ENCODE results near the gene NDUFB10.
"Not testable (repeated sequence)": the region's sequence is repeated elsewhere in the genome, so short reads cannot be mapped to it uniquely, and the experiment has no call there.

DNA sequence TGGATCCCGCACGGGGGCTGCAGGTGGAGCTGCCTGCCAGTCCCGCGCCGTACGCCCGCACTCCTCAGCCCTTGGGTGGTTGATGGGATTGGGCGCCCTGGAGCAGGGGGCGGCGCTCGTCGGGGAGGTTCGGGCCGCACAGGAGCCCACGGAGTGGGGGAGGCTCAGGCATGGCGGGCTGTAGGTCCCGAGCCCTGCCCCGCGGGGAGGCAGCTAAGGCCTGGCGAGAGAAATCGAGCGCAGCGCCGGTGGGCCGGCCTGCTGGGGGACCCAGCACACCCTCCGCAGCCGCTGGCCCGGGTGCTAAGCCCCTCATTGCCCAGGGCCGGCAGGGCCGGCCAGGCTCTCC, 1.2 kb upstream of the NDUFB10 start:
- not testable (repeated sequence) for TF ChIP-seq POLR2A (IDR thresholded peaks at IDR 0.05)
- TF ChIP-seq, protein P1, sequence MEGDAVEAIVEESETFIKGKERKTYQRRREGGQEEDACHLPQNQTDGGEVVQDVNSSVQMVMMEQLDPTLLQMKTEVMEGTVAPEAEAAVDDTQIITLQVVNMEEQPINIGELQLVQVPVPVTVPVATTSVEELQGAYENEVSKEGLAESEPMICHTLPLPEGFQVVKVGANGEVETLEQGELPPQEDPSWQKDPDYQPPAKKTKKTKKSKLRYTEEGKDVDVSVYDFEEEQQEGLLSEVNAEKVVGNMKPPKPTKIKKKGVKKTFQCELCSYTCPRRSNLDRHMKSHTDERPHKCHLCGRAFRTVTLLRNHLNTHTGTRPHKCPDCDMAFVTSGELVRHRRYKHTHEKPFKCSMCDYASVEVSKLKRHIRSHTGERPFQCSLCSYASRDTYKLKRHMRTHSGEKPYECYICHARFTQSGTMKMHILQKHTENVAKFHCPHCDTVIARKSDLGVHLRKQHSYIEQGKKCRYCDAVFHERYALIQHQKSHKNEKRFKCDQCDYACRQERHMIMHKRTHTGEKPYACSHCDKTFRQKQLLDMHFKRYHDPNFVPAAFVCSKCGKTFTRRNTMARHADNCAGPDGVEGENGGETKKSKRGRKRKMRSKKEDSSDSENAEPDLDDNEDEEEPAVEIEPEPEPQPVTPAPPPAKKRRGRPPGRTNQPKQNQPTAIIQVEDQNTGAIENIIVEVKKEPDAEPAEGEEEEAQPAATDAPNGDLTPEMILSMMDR (IDR thresholded peaks at IDR 0.05) = not testable (repeated sequence)
